ENCODE measurements around the gene VPREB3.

VPREB3 gene, protein sequence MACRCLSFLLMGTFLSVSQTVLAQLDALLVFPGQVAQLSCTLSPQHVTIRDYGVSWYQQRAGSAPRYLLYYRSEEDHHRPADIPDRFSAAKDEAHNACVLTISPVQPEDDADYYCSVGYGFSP

GRCh38 chr22:23754220-23754919 is at the start of gene VPREB3:
VPREB3 (minus strand) TSS chr22:23754425; CDS start chr22:23754363, 62 bp downstream.
- in situ Hi-C loops (cut with MboI; ENCODE audit: low sequenced_read_pairs), result no loop called here

DNA sequence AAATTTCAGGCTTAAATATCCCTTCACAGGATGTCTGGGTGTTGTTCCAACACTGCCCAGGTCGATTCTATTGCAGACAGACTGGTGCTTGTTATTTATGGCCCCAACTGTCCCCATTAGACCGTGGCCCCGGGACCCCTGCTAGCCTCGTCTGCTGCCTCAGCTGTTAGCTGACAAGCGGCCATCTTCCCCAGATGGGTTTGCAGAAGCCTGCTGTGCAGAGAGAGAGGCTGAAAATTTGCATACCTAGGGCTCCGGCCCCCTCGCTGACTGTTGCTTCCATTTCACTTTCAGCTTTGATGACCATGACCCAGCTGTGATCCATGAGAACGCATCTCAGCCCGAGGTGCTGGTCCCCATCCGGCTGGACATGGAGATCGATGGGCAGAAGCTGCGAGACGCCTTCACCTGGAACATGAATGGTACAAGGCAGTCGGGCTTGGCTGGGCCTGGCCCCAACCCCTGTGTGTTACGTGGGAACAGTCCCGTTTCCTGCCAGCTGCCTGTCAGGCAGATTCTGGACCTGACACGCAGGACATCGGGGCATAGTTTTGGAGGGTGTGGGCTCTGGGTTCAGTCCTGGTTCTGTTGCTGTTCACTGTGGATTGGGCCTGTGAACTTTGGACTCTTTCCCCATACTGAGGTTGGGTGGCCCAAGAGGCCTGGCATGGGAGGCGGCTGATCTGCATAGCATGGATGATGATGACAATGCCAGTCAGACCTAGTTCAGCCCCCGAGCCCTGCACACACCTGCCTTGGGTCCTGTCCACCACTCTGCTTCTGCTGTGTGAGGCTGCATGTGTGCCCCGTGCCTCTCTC is 49.0 kb upstream of the VPREB3 start:
- in situ Hi-C loops (cut with MboI; ENCODE audit: low sequenced_read_pairs), result no loop called here

- in situ Hi-C loops (cut with MboI; ENCODE audit: low sequenced_read_pairs), result no loop called here
Observed at GRCh38 chr22:23801886-23802377, 47.7 kb upstream of the VPREB3 start.

- in situ Hi-C loops (cut with MboI; ENCODE audit: low sequenced_read_pairs), result no loop called here
Observed at GRCh38 chr22:23801238-23801821, 47.1 kb upstream of the VPREB3 start.

DNA sequence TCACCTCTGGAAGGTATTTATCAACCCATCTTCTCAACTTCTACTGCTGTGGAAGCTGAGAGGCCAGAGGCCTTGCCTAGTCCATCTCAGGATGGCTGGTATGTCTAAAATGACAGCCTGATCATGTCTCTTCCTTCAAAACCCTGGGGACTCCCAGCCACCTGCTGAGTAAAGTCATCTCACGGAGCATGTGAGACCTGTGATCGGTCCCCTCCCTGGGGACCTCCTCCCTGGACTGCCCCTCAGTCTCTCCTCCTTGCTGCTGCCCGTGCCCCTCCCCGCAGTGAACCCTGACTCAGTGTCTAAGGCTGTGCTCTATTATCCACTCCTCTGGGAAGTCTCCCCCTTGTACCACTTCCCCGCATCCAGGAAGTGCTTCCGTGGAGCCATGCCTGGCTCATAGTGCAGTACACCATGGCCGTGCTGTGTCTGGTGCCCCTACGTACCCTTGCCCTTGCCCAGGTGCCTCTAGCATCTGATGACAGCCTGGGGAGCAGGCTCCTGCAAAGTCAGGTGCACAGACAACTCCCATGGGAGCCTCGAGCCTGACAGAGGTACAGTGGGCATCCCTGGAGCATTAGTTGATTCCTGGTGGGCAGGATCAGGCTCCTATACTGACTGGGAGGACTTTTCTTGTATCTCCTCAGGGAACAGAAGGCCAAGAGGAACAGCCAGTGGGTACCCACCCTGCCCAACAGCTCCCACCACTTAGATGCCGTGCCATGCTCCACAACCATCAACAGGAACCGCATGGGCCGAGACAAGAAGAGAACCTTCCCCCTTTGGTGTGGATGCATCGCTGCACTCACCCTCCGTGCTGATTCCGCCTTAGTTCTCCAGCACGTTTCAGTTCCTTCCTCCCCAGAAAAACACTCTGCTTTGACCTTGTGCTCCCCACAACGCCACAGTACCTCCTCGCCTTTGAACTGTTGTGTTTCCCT is 46.3 kb upstream of the VPREB3 start:
- in situ Hi-C loops (cut with MboI; ENCODE audit: low sequenced_read_pairs), result no loop called here

GRCh38 chr22:23796461-23796860 is 42.2 kb upstream of the VPREB3 start:
- in situ Hi-C loops (cut with MboI; ENCODE audit: low sequenced_read_pairs), result no loop called here

DNA sequence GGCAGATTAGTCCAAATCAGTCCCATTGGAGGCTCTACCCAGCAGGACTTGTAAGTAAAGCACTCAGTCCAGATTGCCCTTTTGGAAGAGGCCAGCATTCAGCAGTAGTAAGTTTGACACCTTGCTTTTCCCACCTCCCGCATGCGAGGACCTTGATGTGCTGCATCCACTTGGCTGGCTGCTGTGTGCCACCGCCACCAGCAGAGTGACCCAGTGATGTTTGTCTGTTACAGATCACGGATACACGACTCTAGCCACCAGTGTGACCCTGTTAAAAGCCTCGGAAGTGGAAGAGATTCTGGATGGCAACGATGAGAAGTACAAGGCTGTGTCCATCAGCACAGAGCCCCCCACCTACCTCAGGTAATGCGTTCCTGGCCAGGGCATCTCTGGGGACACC is 39.1 kb upstream of the VPREB3 start:
- in situ Hi-C loops (cut with MboI; ENCODE audit: low sequenced_read_pairs), result no loop called here

GRCh38 chr22:23791738-23792645 is 37.8 kb upstream of the VPREB3 start:
- in situ Hi-C loops (cut with MboI; ENCODE audit: low sequenced_read_pairs), result no loop called here

DNA sequence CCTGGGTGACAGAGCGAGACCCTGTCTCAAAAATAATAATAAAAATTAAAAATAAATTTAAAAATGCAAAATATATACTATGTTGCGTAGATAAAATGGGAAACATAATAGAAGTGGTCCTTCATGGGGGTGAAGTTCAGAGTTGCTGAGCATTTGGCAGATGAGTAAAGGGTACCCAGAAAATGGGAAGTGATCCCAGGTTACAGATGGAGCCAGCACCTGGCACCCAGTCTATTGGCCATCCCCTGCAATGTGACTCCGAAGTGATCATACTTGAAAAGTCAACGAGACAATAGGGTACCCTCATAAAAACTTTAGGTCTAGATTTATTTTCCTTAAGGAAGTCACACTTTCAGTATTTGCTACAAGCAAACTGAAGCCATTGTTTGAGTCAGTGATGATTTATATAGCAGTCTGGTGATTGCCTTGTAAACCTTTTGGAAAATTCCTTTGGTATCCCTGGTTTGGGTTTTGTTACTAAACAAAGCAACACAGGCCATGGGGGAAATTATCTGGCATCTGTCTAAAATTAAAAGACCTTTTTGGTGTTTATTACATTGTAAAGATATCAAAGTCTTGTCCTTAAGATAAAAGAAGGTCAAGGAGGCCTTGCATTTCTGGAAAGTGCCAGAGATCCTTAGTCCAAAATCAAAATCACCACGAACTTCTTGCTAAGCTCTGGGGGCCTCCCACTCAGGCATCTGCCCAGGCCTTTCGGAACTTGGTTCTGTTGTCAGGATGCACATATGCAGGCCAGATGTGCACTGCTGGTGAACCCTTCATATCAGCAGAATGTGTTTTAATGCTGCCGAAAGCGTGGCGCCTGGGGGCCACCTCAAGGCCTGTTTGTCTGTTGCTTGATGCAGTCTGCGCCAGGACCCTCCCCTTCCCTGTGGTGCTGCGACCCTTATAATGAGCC is 36.9 kb upstream of the VPREB3 start:
- in situ Hi-C loops (cut with MboI; ENCODE audit: low sequenced_read_pairs), result no loop called here

GRCh38 chr22:23789638-23790037 is 35.4 kb upstream of the VPREB3 start:
- in situ Hi-C loops (cut with MboI; ENCODE audit: low sequenced_read_pairs), result no loop called here

DNA sequence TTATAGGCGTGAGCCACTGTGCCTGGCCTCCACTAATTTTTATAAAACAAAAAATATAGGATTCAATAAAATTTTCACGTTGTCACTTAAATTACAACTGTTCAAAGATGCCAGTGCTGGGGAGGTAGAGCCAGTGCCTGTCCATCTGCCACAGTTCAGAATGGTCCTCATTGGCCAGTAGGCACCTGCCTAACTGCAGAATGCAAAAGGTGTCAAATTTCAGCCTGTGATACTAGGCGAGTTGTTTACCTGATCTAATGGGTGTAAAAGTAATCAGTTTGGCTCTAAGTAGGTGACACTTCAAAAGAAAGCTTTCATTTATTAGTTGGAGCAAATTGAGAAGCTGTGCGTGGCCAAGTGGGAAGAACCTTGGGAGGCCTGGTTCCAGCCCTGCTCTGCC is 34.9 kb upstream of the VPREB3 start:
- in situ Hi-C loops (cut with MboI; ENCODE audit: low sequenced_read_pairs), result no loop called here

DNA sequence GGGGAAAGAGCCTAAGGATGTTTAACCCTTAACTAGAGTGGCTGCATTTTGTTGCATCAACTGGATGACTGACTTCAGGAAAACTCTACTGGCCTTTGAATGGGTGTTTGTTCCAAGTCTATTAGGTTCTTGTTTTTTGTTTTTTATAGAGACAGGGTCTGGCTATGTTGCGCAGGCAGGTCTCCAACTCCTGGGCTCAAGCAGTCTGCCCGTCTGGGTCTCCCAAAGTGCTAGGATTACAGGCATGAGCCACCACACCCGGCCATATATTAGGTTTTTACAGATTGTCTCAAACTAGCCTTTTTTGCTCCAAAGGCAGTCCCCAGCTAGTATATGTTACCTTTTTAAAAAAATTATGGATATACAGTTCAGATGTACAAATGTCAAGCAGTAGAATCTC is 33.7 kb upstream of the VPREB3 start:
- in situ Hi-C loops (cut with MboI; ENCODE audit: low sequenced_read_pairs), result no loop called here

- in situ Hi-C loops (cut with MboI; ENCODE audit: low sequenced_read_pairs), result no loop called here
Observed at GRCh38 chr22:23787600-23787896, 33.3 kb upstream of the VPREB3 start.

DNA sequence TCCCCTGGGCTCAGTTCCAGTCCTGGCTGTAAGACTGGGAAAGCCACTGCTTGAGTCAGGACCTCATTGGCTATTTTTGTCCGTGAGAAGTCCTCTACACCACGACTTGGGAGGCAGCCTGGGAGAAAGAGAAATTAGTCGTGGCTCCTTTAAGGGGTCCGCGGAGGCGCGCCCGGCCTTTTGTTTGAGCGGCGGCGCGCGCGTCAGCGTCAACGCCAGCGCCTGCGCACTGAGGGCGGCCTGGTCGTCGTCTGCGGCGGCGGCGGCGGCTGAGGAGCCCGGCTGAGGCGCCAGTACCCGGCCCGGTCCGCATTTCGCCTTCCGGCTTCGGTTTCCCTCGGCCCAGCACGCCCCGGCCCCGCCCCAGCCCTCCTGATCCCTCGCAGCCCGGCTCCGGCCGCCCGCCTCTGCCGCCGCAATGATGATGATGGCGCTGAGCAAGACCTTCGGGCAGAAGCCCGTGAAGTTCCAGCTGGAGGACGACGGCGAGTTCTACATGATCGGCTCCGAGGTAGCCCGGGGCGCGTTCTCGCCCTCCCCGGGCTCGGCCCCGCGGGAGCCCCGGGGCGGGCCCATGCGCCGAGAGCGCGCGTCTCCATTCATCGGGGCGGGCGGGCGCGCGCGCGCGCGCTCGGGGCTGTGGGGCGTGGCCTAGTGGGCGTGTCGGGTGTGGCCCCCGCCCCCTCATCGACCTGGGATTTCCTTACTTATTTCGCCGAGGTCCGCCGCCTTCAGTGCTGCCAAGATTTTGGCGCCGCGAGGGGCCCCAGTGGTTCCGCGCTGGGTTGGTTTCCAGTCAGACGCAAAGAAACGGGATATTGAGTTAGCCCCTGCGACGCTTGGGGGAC is 32.8 kb upstream of the VPREB3 start, which contains the start of gene SMARCB1:
Gene SMARCB1 (plus strand): TSS at position 215 of the 848 bp plus-strand sequence. CDS start 204 bp downstream, at position 419.
- in situ Hi-C loops (cut with MboI; ENCODE audit: low sequenced_read_pairs), result no loop called here

GRCh38 chr22:23786261-23786710 is 32.1 kb upstream of the VPREB3 start:
- in situ Hi-C loops (cut with MboI; ENCODE audit: low sequenced_read_pairs), result no loop called here

DNA sequence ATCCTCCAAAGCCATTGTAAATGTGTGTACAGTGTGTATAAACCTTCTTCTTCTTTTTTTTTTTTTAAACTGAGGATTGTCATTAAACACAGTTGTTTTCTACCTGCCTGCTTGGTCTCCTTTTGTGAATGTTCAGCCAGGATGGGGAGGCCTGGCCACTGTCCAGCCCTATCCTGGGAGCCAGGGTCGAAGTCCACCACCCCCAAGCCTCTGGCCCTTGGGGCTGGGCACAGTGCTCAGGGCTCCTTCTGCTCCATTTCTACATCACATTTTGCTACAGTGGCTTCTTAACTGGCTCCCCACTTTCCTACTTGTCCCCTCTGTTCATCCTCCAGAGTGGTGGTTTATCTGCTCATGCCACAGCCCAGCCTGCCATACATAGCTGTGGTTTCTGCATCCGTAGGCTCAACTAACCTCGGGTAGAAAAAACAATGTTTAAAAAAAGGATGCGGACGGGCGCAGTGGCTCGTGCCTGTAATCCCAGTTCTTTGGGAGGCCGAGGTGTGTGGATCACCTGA is 30.0 kb upstream of the VPREB3 start:
- in situ Hi-C loops (cut with MboI; ENCODE audit: low sequenced_read_pairs), result no loop called here
